Muscle of back (tissue), 11 donors: ENCODE measurements around the gene FAM53B. TPM values are rescaled to one million over a fixed set of nuclear protein-coding genes. Genes with fewer than 3 reads are reported as not detected.

Source experiments
- DNase-seq, 3 donors: peaks; one replicate each; pipeline versions ENCODE4 v3.0.0 to v3.0.0-alpha.2; 2013
- polyA plus RNA-seq, 10 donors: library from polyadenylated mRNA; unstranded; fragments of 120-200 nt; gene quantifications; one replicate each; pipeline ENCODE4 v1.2.1, GENCODE V29; 2013; ENCODE audit not compliant: insufficient read length in 10 of 10

FAM53B gene
- polyA plus RNA-seq, 10 donors = 20.8 to 27.2 (median 21.6) TPM

DNA sequence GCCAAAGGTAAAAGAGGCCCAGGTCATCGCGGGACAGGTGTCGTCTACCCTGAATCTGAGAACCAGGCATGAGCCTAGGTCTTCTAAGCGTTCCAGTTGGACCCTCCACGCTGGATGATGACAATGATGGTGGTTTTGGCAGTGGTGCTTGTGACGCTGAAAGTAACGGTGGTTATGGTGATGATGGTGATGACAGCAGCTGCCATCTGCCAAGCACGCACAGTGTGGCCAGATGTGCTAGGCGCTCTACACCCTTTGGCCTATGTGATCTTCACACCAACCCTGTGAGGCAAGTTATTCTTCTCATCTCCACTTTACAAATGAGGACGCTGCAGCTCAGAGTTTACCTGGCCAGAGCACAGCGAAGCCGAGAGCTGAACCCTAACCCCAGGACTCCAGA is 93.9 kb downstream of the FAM53B start:
- no peak for DNase-seq

DNA sequence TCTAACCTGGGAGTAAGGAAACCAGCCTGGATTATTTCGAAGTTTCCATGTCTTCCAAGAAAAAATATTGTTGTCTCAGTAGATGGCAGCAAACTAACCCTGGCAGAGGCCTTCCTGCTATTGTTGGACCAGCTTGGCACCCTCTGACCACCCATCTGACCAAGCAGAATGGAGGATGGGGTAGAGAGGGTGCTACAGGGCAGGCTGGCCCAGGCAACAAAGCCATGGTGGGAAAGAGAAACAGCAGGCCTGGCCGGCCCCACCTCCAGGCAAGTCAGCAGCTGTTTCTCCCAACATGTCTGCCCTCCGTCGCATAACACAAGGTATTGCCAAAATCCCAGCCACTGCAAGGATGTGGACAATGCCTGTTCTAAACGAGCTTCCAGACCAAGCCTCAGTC is 95.0 kb downstream of the FAM53B start:
- DNase-seq = peak in 1 of 3 donors; percentile 73

DNA sequence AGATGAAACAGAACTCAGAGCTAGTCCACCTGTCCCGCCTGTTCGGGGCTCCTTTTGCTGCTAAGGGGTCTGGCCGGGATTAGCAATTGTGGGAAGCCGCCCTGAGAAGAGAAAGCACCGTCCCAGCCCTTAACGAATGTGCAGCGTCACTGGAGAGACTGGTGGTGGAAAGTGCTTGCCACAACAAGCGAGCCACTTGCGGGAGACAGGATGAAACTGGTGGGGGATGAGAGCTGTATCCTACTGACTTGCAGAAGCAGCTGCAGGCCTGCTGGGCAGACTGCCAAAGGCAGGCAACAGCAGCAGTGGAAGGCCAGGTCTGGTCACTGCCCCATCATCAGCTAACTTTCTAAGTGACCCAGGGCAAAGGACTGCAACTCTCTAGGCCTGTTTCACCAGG is 95.4 kb downstream of the FAM53B start:
- DNase-seq = peak; percentile 85 to 92 (median 85)

DNA sequence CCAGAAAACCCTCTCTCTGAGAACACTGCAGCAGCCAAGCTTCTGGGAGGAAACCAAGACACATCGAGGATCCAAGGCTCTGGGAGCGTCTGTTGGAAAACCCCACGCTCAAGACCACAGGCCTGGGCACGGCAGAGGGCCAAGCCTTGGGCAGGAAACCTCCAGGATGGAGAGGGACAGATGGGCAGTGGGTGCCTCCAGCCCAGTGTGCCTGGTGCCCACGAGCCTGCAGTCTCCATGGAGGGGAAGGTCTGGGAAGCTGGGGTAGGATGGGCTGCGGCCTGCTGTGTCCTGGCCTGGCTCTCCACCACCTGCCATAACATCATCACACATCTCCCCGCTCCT is 96.1 kb downstream of the FAM53B start:
- no peak for DNase-seq

DNA sequence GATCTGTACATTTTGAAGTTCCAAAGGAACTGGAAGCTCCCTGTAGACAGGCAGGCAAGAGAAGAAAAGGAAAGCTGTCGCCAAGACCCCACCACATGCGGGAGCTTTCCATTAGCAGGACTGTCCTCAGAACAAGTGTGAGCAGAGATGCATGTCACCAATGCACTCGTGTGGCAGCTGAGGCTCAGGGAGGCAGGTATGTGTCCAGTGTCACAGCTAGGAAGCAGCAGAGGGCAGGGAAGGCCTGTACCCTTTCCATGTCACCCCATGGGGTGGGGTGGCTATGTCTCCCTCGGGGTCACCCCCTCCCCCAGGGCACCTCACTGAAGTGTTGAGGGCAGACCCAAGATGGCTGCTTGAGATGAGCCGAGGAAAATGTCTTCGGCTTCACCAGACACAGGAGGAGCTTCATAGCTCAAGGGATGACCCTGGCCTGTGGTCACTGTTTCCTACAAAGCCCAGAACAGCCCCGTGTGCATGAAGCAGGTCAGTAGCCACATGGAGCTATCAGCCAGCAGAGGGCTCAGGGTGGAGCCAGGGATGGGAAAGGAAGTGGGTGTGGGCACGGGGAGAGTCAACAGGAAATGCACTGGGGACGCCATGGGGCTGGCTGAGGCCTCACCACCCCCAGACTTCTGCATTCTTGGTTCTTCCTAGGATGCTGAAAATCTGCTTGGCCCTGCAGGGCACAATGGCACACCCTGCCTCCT is 96.6 kb downstream of the FAM53B start:
- DNase-seq = peak in 1 of 3 donors; percentile 68

DNA sequence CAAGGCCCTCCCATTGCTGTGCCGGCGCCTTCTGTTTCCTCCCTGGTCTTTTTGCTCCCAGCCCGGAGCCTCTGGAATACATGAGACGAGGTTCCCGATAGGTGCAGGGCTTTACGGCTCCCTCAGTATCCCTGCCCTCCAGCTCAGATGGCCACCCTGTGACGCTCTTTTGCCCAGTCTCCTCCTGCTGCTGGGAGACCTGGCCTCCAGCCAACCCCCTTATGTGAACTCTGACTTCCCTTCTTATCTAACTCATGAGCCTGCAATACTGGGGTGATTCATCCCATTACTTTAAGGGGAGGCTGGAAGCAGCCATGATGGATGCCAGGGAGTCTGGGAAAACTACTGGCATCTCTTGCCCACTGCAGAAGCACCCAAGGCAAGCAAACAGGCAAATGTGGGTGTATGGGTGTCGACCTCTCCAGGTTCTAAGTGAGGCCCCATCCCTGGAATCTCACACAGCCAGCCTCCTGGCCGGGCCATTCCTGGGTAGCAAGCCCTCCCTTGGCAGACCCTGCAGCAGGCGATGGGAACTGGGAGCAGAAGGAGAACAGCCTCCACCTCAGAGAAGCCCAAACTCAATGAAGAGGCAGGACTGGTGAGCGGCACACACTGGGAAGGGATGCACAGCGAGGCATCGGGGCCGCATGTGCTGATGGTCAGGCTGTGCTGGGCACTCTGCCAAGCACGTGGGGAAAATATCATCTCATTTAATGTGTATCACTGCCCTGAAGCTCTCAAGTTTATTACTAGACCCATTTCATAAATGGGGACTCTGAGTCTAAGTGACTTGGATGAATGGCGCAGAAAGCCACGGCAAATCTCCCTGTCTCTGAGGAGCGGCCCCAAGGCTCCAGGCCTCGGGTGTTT is 97.5 kb downstream of the FAM53B start:
- peak in 1 of 3 donors; percentile 44 for DNase-seq

DNA sequence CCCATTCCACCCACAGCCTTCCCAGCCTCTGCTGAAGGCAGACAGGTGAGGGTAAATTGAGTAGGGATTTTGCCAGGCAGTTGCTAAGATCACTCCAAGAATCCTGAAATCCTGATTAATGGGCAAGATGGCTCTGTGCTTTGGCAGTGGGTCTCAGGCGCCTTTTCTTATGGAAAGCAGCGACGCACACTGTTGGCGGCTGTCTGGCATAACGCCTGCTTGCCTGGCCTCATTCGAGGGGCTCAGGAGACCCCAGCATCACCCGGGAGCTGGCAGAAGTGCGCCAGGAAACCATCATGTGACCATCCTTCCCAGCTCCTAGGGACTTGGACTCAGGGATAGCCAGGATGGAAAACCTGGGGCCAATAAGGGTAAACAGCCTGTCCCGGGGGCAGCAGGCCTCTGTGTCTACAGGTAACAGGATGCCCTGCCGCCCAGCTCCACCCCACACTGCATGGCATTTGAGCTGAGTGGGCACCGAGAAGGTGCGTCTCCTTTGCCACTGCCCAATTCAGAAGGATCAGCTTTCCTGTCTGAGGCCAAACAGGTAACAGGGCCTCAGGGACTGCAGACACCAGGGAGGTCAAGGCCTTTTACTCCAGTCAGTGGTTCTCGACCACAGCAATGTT is 98.6 kb downstream of the FAM53B start:
- DNase-seq = no peak

DNA sequence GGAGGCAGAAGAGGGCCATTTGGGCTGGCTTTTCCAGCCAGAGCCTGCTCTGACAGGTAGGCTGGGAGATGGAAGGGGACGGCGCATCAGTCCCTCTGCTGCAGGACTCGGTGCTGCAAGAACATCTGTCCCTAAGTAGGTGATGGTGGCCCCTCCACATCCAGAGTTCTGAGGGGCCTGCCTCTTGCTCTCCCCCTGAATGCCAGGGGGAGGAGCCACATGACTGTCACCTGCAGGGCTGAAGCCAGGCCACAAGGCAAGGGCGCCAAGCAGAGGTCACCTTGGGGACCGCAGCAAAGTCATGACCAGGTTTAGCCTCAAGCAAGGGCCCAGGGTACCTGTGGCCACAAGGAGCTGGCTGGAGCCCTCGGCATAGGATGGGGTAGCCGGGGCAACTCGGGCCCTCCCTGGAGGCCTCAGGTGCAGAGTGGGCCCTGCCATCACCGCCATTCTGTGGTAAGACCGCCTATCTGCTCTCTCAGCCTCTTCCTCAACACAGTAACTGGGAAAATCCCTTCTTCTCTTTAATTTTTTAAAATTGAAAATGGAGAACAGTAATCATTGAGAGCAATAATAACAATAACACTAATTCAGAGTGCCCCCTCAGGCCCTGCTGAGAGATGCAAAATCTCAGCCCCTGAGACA is 99.3 kb downstream of the FAM53B start:
- no peak for DNase-seq

DNA sequence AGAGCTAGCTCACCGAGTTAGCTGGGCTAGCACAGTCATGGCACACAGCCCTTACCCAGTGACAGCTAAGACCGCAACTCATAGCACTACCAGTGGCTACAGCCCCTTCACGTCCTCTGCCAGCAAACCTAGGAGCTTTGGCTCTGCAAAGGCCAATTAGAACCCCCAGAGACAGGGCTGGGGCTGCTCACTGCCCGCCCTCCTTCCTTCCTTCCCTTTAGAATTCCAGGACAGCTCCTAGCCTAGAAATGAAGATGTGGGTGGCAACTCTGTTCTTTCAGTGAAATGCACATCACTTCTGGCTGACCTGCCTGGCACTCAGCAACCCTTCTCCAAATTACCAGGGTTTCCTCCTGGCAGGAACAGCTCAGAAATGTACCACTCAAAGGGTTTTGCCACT is 99.9 kb downstream of the FAM53B start:
- DNase-seq = no peak

DNA sequence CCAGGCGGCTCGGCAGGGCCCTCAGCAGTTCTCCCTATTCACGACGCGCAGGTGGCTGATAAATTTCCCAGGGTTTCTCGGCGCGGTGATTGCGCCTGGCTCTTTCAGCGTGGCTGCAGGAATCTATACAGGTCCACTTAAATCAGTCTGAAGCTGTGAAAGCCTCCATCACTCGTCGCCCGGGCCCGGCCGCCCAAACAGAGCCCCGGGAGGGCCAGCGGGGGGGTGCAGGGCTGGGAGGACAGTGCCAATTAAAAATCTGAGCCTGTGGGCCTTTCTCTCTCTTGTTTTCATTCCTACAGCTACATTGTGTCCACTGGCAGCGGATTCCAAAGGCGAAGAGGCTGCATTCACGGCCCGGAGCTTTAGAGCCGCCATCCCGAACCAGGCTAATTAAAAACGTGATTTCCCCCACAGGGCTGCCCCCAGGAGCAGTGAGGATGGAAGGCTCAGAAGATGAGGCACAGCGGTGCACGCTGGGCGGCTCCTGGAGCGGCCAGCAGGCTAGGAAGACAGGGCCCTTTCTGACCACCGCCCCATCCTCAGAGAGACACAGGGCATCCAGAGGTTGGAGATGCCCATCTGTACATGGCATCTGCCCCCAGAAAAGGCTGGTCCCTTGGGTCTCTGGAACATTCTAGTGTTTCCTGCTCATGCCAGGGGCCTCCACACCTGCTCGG is 100.7 kb downstream of the FAM53B start:
- no peak for DNase-seq

DNA sequence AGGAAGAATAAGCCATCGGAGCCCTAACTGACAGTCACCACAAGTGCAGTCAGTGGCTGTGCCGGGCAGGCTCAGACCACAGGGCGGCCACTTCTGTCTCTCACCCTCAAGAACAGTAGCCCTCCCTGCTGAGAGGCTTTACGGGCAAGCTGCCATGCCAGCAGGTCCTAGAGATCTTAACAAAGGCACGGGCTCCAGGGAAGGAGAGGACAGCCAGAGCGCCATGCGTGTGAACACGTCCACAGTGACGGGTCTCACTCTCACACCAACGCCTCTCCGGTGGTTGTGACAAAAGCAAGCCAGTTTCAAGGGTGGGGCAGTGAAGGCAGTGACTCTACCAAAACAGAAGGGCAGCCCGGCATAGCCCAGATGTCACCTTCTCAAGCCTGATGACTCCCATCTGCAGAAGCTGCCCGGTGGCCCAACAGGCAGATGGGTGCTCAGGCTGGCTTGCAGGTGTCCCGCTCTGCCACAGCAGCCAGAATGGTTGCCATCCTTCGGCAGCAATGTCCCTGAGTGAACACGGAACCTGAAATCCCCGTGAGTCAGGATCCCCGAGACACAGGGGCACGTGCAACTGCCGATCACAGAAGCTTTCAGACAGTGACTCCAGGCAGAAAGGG is 102.0 kb downstream of the FAM53B start:
- no peak for DNase-seq

DNA sequence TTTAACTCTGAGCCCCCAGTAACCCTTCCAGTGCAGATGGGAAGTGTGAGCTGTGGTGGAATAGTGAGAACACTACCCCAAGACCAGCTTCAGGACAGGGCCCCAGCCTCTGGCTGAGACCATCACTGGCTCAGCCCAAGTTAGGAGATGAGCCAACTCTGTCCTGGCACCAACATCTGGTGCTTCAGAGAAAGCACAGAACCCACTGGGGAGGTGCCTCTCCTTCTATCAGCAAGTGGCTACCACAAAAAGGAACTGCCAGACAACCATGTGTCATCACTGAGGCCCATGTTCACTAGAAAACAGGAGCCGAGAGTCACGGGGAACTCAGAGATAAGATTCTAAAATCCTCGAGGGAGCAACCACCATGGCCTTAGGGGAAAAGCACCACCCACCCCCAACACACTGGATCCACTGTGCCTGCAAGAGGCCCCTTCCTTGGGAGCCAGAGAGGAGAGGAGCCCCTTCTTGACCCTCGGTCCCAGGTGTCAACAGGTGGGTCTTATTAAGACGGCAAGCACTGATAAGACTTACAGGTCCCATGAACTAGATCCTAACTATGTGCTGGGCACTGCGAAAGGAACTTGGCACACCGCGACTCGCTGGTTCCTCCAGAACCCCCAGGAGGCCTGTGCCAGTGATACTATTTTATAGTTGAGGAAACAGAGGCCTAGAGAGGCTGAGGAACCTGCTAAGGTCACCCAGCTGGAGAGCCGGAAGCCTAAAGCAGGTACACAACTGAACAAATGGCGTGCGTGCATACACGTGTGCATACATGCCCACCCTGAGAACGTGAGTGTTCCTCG is 102.7 kb downstream of the FAM53B start:
- peak in 1 of 3 donors; percentile 61 for DNase-seq

DNA sequence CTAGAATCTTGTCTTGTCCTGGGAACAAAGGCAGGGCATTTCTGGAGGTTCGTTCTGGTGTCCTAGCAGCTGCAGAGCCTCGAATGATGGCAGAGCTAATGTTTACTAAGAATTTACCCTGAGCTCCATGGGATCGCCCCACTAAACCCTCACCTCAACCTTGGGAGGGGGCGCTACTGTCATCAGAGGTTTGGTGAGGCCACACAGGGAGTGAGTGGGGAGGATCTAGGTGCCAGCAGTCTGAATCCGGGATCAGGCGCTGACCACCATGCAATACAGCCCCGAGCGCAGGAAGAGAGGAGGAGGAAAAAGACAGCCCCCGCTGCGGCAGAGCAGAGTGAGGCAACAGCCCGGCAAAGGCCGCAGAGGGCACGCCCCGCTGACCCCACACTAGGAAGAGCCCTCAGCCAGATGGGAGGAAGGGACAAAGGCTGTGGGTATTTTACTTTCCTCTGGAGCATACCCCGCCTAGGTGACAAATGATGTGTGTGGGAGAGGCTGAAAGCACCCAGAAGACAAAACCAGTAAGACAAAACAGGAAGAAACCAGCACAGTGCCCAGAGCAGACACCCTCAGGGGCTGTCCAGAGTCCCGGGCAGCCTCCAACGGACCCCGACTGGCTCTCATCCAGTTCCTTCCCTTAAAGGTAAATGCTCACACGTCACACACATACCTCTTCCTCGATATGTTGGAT is 103.5 kb downstream of the FAM53B start:
- no peak for DNase-seq

DNA sequence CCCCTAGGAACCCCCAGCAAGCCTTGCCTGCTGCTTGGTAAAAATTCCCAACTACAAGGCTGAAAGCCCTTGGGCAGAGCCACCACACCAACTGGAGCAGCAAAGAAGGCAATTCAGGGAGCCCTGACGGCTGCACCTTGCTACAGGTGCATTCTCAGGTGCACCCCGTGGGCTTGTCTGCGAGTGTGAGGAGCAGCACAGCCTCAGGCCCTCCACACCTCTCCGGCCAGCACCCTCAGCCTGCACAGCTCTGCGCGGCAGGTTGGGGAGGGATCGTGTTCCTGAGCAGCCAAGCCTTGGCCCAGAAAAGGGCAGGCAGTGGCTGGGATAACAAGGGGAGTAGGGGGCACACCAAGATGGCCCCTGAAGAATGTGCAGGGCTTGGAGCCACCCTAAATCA is 104.1 kb downstream of the FAM53B start:
- DNase-seq = no peak

DNA sequence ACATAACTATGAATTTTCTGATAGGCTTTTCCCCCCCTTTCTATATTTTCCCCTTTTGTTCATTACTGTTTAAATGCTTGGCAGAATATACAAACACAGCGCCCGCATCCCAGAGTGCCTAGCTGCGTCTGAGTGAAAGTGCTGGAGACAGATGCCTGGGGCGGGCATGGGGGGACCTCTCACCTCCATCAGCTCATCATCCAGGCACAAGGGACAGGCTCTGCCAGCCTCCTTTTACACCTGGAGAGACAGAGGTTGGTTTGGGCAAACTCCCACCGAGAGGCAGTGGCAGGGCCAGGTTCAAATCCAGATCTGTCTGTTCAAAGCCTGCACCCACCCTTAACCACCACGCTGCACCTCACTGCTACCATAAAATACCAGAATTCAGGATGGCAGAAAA is 104.5 kb downstream of the FAM53B start:
- DNase-seq = no peak

DNA sequence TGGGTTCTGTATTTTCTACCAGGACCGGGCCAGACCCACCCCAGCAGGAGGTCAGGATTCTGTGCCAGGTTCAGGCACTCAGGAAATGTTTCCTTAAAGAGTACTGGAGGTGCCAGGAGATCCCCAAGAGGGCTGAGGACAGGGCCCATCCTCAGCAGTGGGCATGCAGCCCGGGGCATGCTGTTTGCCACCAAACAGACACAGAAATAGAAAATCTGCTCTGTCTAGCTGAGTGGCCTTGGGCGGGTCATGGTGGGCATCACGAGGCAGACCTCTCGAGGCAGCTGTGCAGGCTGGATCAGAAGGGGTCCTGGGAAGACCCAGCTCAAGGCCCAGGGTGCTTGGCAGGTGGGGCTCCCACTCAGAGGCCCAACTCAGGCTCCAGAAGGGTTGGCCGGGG is 105.0 kb downstream of the FAM53B start:
- DNase-seq = no peak

DNA sequence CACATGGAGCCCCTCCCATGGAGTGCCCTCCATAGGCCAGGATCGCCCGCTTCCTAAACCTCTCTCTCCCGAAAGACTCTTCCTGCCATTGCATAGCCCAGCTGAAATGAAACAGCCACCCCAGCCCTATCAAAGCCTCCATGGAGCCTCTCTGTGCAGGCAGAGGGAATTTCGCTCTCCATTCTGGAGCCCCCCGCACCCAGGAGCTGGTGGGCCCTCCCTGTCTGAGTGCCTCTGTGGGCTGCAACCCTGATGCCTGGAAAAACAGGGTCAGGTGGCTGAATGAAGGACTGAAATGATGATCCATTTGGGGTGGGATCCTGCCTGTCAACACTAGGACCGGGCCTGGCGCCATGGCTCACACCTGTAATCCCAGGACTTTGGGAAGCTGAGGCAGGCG is 106.4 kb downstream of the FAM53B start:
- DNase-seq = no peak

DNA sequence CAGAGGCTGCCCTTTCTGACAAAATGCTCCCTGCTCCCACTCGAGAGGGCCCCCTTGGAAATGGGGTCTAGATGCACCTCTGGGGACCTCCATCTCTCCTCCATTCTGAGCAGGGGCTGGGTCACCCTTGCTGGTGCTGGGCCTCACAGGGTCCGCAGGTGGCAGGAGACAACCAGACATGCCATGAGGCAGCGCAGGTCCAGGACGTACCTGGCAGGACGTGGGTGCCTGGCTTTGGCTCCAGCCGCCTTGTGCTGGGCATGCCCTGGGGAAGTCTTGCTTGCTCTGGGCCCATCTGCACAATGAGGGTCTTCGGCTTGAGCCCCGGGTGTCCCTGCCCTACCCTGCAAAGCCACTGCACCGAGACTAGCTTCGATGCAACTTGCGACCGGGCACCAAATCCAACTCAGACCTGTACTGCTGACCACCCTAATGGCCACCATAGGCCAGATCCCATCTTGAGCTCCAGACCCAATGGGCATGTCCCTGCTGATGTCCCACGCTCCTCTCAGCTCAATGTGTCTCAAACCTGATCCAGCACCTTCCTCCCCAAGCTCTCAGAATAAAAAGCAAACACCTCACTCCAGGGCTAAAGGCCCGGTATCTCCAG is 107.0 kb downstream of the FAM53B start:
- DNase-seq = no peak

DNA sequence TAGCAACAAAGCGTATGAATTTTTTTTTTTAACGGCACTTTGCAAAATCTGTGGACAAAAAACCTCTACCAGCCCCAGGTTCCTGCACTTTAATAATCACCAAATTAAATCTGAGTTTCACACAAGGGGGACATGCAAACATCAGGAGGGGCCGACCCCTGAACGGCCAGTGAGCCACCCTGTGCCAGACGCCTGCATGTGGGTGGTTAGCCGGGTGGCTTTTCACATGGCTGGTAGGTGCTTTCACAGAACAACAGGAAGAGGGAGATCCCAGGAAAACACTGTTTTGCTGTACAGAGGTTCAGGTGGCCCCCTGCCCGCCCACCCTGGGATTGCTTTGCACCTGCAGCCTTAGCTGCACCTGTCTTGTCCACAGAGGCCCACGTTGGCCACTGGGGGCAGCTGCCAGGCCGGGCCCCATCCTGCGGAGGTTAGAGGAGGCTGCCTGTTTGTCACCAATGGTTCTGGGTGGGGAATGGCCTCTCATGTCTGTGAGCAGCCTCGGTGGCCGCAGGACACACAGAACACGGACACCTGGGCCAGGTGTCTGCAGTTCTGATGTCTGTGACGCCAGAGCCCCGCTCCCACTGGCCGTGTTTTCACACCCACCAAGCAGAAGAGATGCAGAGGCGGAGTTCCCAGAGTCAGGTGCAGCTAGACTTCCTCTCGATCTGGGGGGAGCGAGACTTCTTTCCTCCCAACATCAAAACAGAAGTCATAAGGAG is 107.7 kb downstream of the FAM53B start:
- DNase-seq = no peak
